A673 (cell line): ENCODE data around the gene MAP3K21.

Experiments used
- CTCF ChIP-seq: fragments of 300-800, 200-600 bp; sonication (generic); conservative IDR thresholded peaks from 2 replicates; pipeline ENCODE4 v1.5.1; 2017; ENCODE audit warnings: low read depth, mild to moderate bottlenecking, antibody characterized with exemption, low read length, moderate library complexity, mixed read lengths
- EZH2 ChIP-seq: fragments of 200-600 bp; sonication (generic); IDR thresholded peaks from 2 replicates; pipeline ENCODE4 v1.6.1; 2017; ENCODE audit warnings: borderline replicate concordance, low read depth, mild to moderate bottlenecking, mixed read lengths, antibody characterized with exemption, low read length; ENCODE audit not compliant: poor library complexity, severe bottlenecking

GRCh38 chr1:233387585-233387984 is 60.1 kb downstream of the MAP3K21 start:
- no peak for TF ChIP-seq CTCF
- no peak for TF ChIP-seq EZH2
